Stimulated activated CD4-positive, alpha-beta T cell treated with anti-CD3 and anti-CD28 coated beads, Interleukin-4, amount 100 ng/mL, for 4 hours (primary cell): Measurements from ENCODE around the gene TGFBR1.
A peak's percentile ranks its signal among the peaks of the same experiment; 100 is the strongest.

Experiments
- DNase-seq, 2 experiments: peaks; one replicate each; pipeline ENCODE4 v3.0.0-alpha.2; 2020

Gene TGFBR1

GRCh38 chr9:99108131-99108530, 3.2 kb downstream of the TGFBR1 start:
- DNase-seq: no peak

- no peak for DNase-seq
These were observed 4.6 kb downstream of the TGFBR1 start for GRCh38 chr9:99109522-99109921.

- DNase-seq: peak in 1 of 2 experiments; percentile 16
These were observed 8.0 kb downstream of the TGFBR1 start for GRCh38 chr9:99112750-99113413.

GRCh38 chr9:99113414-99114048, 8.6 kb downstream of the TGFBR1 start:
- no peak for DNase-seq

- DNase-seq: no peak
These were observed 9.1 kb downstream of the TGFBR1 start for GRCh38 chr9:99114049-99114440.

GRCh38 chr9:99114846-99115500, 10.1 kb downstream of the TGFBR1 start:
- DNase-seq: no peak

GRCh38 chr9:99116003-99116411, 11.1 kb downstream of the TGFBR1 start:
- DNase-seq: no peak

- peak; percentile 13 to 22 for DNase-seq
These were observed 14.0 kb downstream of the TGFBR1 start for GRCh38 chr9:99118782-99119466.

GRCh38 chr9:99119976-99120655, 15.2 kb downstream of the TGFBR1 start:
- no peak for DNase-seq

GRCh38 chr9:99121604-99122003, 16.7 kb downstream of the TGFBR1 start:
- DNase-seq: no peak

- DNase-seq: no peak
These were observed 19.8 kb downstream of the TGFBR1 start for GRCh38 chr9:99124534-99125255.

GRCh38 chr9:99125446-99125845, 20.5 kb downstream of the TGFBR1 start:
- no peak for DNase-seq

GRCh38 chr9:99126312-99126711, 21.4 kb downstream of the TGFBR1 start:
- no peak for DNase-seq

- DNase-seq: no peak
These were observed 22.6 kb downstream of the TGFBR1 start for GRCh38 chr9:99127356-99128132.

GRCh38 chr9:99128133-99128406, 23.2 kb downstream of the TGFBR1 start:
- no peak for DNase-seq

GRCh38 chr9:99129091-99129490, 24.2 kb downstream of the TGFBR1 start:
- DNase-seq: no peak

- DNase-seq: no peak
These were observed 25.2 kb downstream of the TGFBR1 start for GRCh38 chr9:99130069-99130468.

- no peak for DNase-seq
These were observed 28.2 kb downstream of the TGFBR1 start for GRCh38 chr9:99133145-99133544.

GRCh38 chr9:99134893-99135341, 30.0 kb downstream of the TGFBR1 start:
- no peak for DNase-seq

GRCh38 chr9:99135456-99135855, 30.5 kb downstream of the TGFBR1 start:
- no peak for DNase-seq

- no peak for DNase-seq
These were observed 32.3 kb downstream of the TGFBR1 start for GRCh38 chr9:99137225-99137624.

- no peak for DNase-seq
These were observed 33.0 kb downstream of the TGFBR1 start for GRCh38 chr9:99137891-99138290.
